Neuronal stem cell (in vitro differentiated cells): ENCODE results near the gene NKD2.

ENCODE experiments used
- DNase-seq: peaks from one replicate; pipeline ENCODE4 v3.0.0-alpha.2; 2013; ENCODE audit warnings: low spot score
- H2AFZ ChIP-seq: one replicate; pipeline ENCODE4 v1.6.1; 2013; ENCODE audit warnings: mild to moderate bottlenecking, low read length, inconsistent platforms
- H2AK5ac ChIP-seq: 2 replicates; pipeline ENCODE4 v1.6.1; 2013; ENCODE audit warnings: low read depth, mild to moderate bottlenecking, inconsistent platforms, low read length, moderate library complexity, mixed read lengths
- H2BK120ac ChIP-seq: 2 replicates; pipeline ENCODE4 v1.6.1; 2013; ENCODE audit warnings: low read depth, mild to moderate bottlenecking, inconsistent platforms, low read length, moderate library complexity, mixed read lengths
- H2BK12ac ChIP-seq: one replicate; pipeline ENCODE4 v1.6.1; 2013; ENCODE audit warnings: low read length, inconsistent platforms
- H2BK15ac ChIP-seq: 2 replicates; pipeline ENCODE4 v1.6.1; 2013; ENCODE audit warnings: mild to moderate bottlenecking, low read length, inconsistent platforms, mixed read lengths
- H2BK5ac ChIP-seq: one replicate; pipeline ENCODE4 v1.6.1; 2013; ENCODE audit warnings: inconsistent platforms, mild to moderate bottlenecking, low read length, moderate library complexity
- H3K14ac ChIP-seq: one replicate; pipeline ENCODE4 v1.6.1; 2013; ENCODE audit warnings: low read length, inconsistent platforms
- H3K18ac ChIP-seq: 2 replicates; pipeline ENCODE4 v1.6.1; 2013; ENCODE audit warnings: low read length, inconsistent platforms
- H3K23ac ChIP-seq: 2 replicates; pipeline ENCODE4 v1.6.1; 2013; ENCODE audit warnings: low read depth, mild to moderate bottlenecking, mixed read lengths, low read length, inconsistent platforms; ENCODE audit not compliant: poor library complexity
- H3K27ac ChIP-seq: replicated peaks from 3 replicates; pipeline ENCODE4 v1.5.1; 2013; ENCODE audit warnings: low read length, inconsistent platforms
- H3K27me3 ChIP-seq, 3 experiments: 2 replicates each; pipeline ENCODE4 v1.6.1; 2013; ENCODE audit warnings: low read length in 3 of 3, mild to moderate bottlenecking in 2 of 3, inconsistent platforms in 1 of 3, low read depth in 1 of 3, mixed read lengths in 1 of 3, moderate library complexity in 1 of 3; ENCODE audit not compliant: control insufficient read depth in 3 of 3, insufficient read depth in 3 of 3
- H3K36me3 ChIP-seq, 2 donors: replicated peaks in 1 of 2; 2 replicates each; pipeline ENCODE4 v1.6.1; 2013; ENCODE audit warnings: low read length in 2 of 2; ENCODE audit not compliant: control insufficient read depth in 2 of 2, insufficient read depth in 2 of 2
- H3K4ac ChIP-seq: 2 replicates; pipeline ENCODE4 v1.6.1; 2013; ENCODE audit warnings: inconsistent platforms, mild to moderate bottlenecking, low read length, moderate library complexity
- H3K4me1 ChIP-seq, 2 donors: 1 replicate in 1 of 2; 2 replicates in 1 of 2; pipeline ENCODE4 v1.6.1; 2013; ENCODE audit warnings: low read length in 2 of 2, low read depth in 1 of 2; ENCODE audit not compliant: control insufficient read depth in 2 of 2, insufficient read depth in 1 of 2
- H3K4me2 ChIP-seq: one replicate; pipeline ENCODE4 v1.6.1; 2013; ENCODE audit warnings: mild to moderate bottlenecking, low read length, inconsistent platforms; ENCODE audit not compliant: insufficient read depth, poor library complexity, severe bottlenecking
- H3K4me3 ChIP-seq, 2 donors: 2 replicates each; pipeline ENCODE4 v1.5.1; 2013; ENCODE audit warnings: low read length in 2 of 2, mild to moderate bottlenecking in 2 of 2, inconsistent platforms in 1 of 2, moderate library complexity in 1 of 2
- H3K79me1 ChIP-seq: one replicate; pipeline ENCODE4 v1.6.1; 2013; ENCODE audit warnings: low read depth, mild to moderate bottlenecking, inconsistent platforms, low read length, moderate library complexity
- H3K9ac ChIP-seq: one replicate; pipeline ENCODE4 v1.6.1; 2013; ENCODE audit warnings: mild to moderate bottlenecking, low read depth, low read length, inconsistent platforms; ENCODE audit not compliant: poor library complexity
- H3K9me3 ChIP-seq, 2 donors: replicated peaks in 1 of 2; 2 replicates each; pipeline versions ENCODE3 to v1.6.1; 2013; ENCODE audit warnings: low read length in 2 of 2, mild to moderate bottlenecking in 2 of 2, inconsistent platforms in 1 of 2, low read depth in 1 of 2, mixed read lengths in 1 of 2, moderate library complexity in 1 of 2; ENCODE audit not compliant: control insufficient read depth in 2 of 2, insufficient read depth in 1 of 2
- H4K8ac ChIP-seq: one replicate; pipeline ENCODE4 v1.6.1; 2013; ENCODE audit warnings: low read depth, mild to moderate bottlenecking, inconsistent platforms, low read length, moderate library complexity
- H4K91ac ChIP-seq: one replicate; pipeline ENCODE4 v1.6.1; 2013; ENCODE audit warnings: low read length, low read depth, mild to moderate bottlenecking, inconsistent platforms; ENCODE audit not compliant: poor library complexity
- WGBS, 2 donors: extraction: QIAGEN DNeasy Blood & Tissue Kit; methylation state at CpG; one replicate each; pipeline ENCODE4 v1.1.7; 2013; ENCODE audit warnings: missing lambda C conversion rate in 2 of 2, mixed read lengths in 1 of 2; ENCODE audit not compliant: insufficient read length in 2 of 2, insufficient replicate concordance in 1 of 2; ENCODE audit errors: extremely low coverage in 2 of 2; 5-methylcytosine and 5-hydroxymethylcytosine counted together

Gene NKD2

GRCh38 chr5:1011226-1011631 is 2.6 kb downstream of the NKD2 start:
- H3K4ac ChIP-seq, result no peak overlapping the region
- H2AK5ac ChIP-seq, result no peak overlapping the region
- H3K23ac ChIP-seq, result no peak overlapping the region
- no peak overlapping the region for H3K14ac ChIP-seq
- H4K91ac ChIP-seq, result no peak overlapping the region
- no peak overlapping the region for H2BK5ac ChIP-seq
- H3K18ac ChIP-seq, result no peak overlapping the region
- no peak overlapping the region for H2BK15ac ChIP-seq
- no peak overlapping the region for H3K27ac ChIP-seq
- no peaks in the 10 kb centered on the region for H3K36me3 ChIP-seq
- peaks cover 6% of the 10 kb centered on the region for H3K79me1 ChIP-seq
- peaks cover 7 to 37% (median 36%) of the 10 kb centered on the region in 3 experiments for H3K27me3 ChIP-seq
- no peak overlapping the region for H3K4me3 ChIP-seq
- H2BK120ac ChIP-seq, result no peak overlapping the region
- H3K9ac ChIP-seq, result no peak overlapping the region
- H2BK12ac ChIP-seq, result no peak overlapping the region
- no peak overlapping the region for H3K4me2 ChIP-seq
- H2AFZ ChIP-seq, result no peak overlapping the region
- WGBS, 2 donors, result no CpG with 5 or more reads among the region's 11 CpGs
- no peak for DNase-seq
- no peaks in the 10 kb centered on the region for H3K9me3 ChIP-seq
- H3K4me1 ChIP-seq, result peaks cover 6 to 11% of the 10 kb centered on the region in 2 donors
- no peak overlapping the region for H4K8ac ChIP-seq

GRCh38 chr5:1011741-1012312 is 3.2 kb downstream of the NKD2 start:
- Histone ChIP-seq H2BK120ac (no peak overlapping the region), H2BK5ac (no peak overlapping the region), H3K27me3 (peaks cover 7 to 34% (median 30%) of the 10 kb centered on the region in 3 experiments), H2AK5ac (peak overlapping the region; percentile 49), H4K91ac (no peak overlapping the region), H3K4ac (no peak overlapping the region), H3K4me1 (peaks cover 7 to 13% of the 10 kb centered on the region in 2 donors), H3K9ac (no peak overlapping the region), H2BK15ac (no peak overlapping the region), H3K14ac (no peak overlapping the region), H3K9me3 (no peaks in the 10 kb centered on the region), H4K8ac (no peak overlapping the region), H3K4me2 (no peak overlapping the region), H3K23ac (peak overlapping the region; percentile 89), H3K18ac (no peak overlapping the region), H3K27ac (no peak overlapping the region), H3K79me1 (peaks cover 6% of the 10 kb centered on the region), H2AFZ (no peak overlapping the region), H3K4me3 (no peak overlapping the region), H2BK12ac (no peak overlapping the region), H3K36me3 (no peaks in the 10 kb centered on the region)
- no peak for DNase-seq
- WGBS, 2 donors, result no CpG with 5 or more reads among the region's 19 CpGs

GRCh38 chr5:1012313-1012841 is 3.8 kb downstream of the NKD2 start:
- peak overlapping the region; percentile 49 for H2AK5ac ChIP-seq
- peak overlapping the region; percentile 36 for H2BK120ac ChIP-seq
- peaks cover 8 to 13% of the 10 kb centered on the region in 2 donors for H3K4me1 ChIP-seq
- peak overlapping the region; percentile 67 for H3K4ac ChIP-seq
- WGBS, 2 donors, result no CpG with 5 or more reads among the region's 12 CpGs
- H3K4me2 ChIP-seq, result no peak overlapping the region
- no peak for DNase-seq
- no peaks in the 10 kb centered on the region for H3K9me3 ChIP-seq
- H3K4me3 ChIP-seq, result no peak overlapping the region
- peaks cover 7 to 29% (median 24%) of the 10 kb centered on the region in 3 experiments for H3K27me3 ChIP-seq
- H4K91ac ChIP-seq, result no peak overlapping the region
- H3K79me1 ChIP-seq, result peaks cover 6% of the 10 kb centered on the region
- H3K14ac ChIP-seq, result peak overlapping the region; percentile 97
- peak overlapping the region; percentile 89 for H3K23ac ChIP-seq
- no peak overlapping the region for H2BK5ac ChIP-seq
- H3K18ac ChIP-seq, result peak overlapping the region; percentile 44
- no peak overlapping the region for H2AFZ ChIP-seq
- H4K8ac ChIP-seq, result no peak overlapping the region
- H3K27ac ChIP-seq, result no peak overlapping the region
- H3K9ac ChIP-seq, result peak overlapping the region; percentile 75
- no peaks in the 10 kb centered on the region for H3K36me3 ChIP-seq
- H2BK12ac ChIP-seq, result no peak overlapping the region
- no peak overlapping the region for H2BK15ac ChIP-seq

- Histone ChIP-seq H3K4me3 (no peak overlapping the region), H3K14ac (peak overlapping the region; percentile 31), H3K27ac (no peak overlapping the region), H3K4me2 (no peak overlapping the region), H2BK15ac (peak overlapping the region; percentile 62), H4K8ac (no peak overlapping the region), H3K23ac (peak overlapping the region; percentile 83), H2BK12ac (no peak overlapping the region), H3K18ac (peak overlapping the region; percentile 44), H2BK120ac (peak overlapping the region; percentile 36), H2BK5ac (peak overlapping the region; percentile 59), H3K9ac (peak overlapping the region; percentile 36), H3K9me3 (no peaks in the 10 kb centered on the region), H4K91ac (no peak overlapping the region), H3K4ac (no peak overlapping the region), H2AFZ (no peak overlapping the region), H3K79me1 (peaks cover 9% of the 10 kb centered on the region), H3K4me1 (peaks cover 8 to 13% of the 10 kb centered on the region in 2 donors), H2AK5ac (peak overlapping the region; percentile 31), H3K36me3 (no peaks in the 10 kb centered on the region), H3K27me3 (peaks cover 7 to 25% (median 19%) of the 10 kb centered on the region in 3 experiments)
- DNase-seq, result no peak
- WGBS, 2 donors, result no CpG with 5 or more reads among the region's 7 CpGs
Observed at GRCh38 chr5:1012900-1013237, 4.3 kb downstream of the NKD2 start.
